ENCODE results near the gene METTL8. TPM values are rescaled to one million over a fixed set of nuclear protein-coding genes. Genes with fewer than 3 reads are reported as not detected.

Gene METTL8
- total RNA-seq, 1 experiment from 2014 or later: 34.4 TPM

DNA sequence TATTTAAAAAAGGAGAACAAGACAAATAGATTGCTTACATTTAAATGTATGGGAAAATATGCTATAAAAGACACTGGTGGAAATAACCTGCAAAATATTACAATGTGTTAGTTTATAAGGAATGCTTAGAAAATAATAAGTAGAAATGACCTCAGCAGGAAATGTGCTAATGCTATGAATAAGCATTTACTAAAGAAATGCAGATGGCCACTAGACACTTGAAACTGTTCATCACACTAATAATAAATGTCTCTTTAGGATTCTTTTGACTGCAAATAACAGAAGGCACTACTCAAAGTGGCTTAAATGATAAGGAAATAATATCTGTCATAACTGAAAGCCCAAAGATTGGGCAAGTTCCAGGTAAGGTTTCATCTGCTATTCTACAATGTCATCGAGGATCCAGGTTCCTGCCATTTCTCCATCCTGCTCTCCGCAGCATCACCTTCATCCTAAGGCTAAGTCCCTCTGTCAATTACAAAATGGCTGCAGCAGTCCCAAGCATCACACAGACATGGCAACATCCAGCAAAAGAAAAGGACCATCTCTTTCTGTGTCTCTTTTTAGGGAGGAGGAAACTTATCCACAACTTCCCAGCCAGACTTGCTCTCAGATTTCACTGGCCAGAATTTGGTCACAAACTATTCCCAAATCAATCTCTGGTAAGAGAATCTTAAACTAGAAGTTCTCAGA is 21.9 kb downstream of the METTL8 start:
- DNase-seq (ENCODE audit: low read depth, low spot score) (no peak), ATAC-seq (no peak)
- no peak overlapping the region for H3K9ac ChIP-seq (ENCODE audit: low read length)
- peaks cover 4% of the 10 kb centered on the region; the same call in 1 of the 2 replicates for H4K20me1 ChIP-seq (ENCODE audit: insufficient read depth)
- BruUV-seq (replicated peaks): no TSS peak
- peaks cover 84% of the 10 kb centered on the region for H3K79me2 ChIP-seq (ENCODE audit: insufficient read depth, low read length)
- no peaks in the 10 kb centered on the region for H3K27me3 ChIP-seq (ENCODE audit: insufficient read depth, low read length)
- H3K27ac ChIP-seq (ENCODE audit: low read depth, low read length): no peak overlapping the region
- ChIA-PET CTCF (no interaction called here), POLR2A (no interaction called here), RAD21 (ENCODE audit: low non-redundant PET in 1 of 2, low total read pairs in 2 of 2, uncharacterized antibody in 2 of 2, unreplicated experiment in 2 of 2) (no interaction called here)
- intact Hi-C loops (cut with micrococcal nuclease): no loop called here
- H2AFZ ChIP-seq (ENCODE audit: low read depth, low read length, poor library complexity, severe bottlenecking): no peak overlapping the region
- no peaks in the 10 kb centered on the region for H3K9me3 ChIP-seq (ENCODE audit: control insufficient read depth in 1 of 2, insufficient read depth in 1 of 2, low read depth in 1 of 2, low read length in 2 of 2)
- no peak overlapping the region for H3K4me3 ChIP-seq (replicated peaks in 1 of 2; ENCODE audit: low read depth in 1 of 2, low read length in 2 of 2)
- TF ChIP-seq ATF3 (IDR thresholded peaks at IDR 0.05) (no peak), EGR1 (IDR thresholded peaks at IDR 0.05; ENCODE audit: low read depth) (no peak), EZH2 (IDR thresholded peaks at IDR 0.05) (no peak), TCF7L2 (IDR thresholded peaks at IDR 0.05; ENCODE audit: borderline replicate concordance, extremely low read depth, insufficient read depth, insufficient read length) (no peak), ZFX (IDR thresholded peaks at IDR 0.05) (no peak), FOSL1 (IDR thresholded peaks at IDR 0.05; ENCODE audit: low read depth) (no peak), ZNF274 (IDR thresholded peaks at IDR 0.05; ENCODE audit: low read depth, low read length) (no peak), MAX (IDR thresholded peaks at IDR 0.05) (no peak), YY1 (IDR thresholded peaks at IDR 0.05; ENCODE audit: extremely low read depth, insufficient replicate concordance, low read depth, low read length) (no peak), JUND (IDR thresholded peaks at IDR 0.05) (no peak), SIN3A (IDR thresholded peaks at IDR 0.05; ENCODE audit: low read depth) (no peak), SP1 (IDR thresholded peaks at IDR 0.05; ENCODE audit: low read depth) (no peak), ELF1 (IDR thresholded peaks at IDR 0.05; ENCODE audit: borderline replicate concordance, low read depth) (no peak), ZBTB33 (IDR thresholded peaks at IDR 0.05; ENCODE audit: extremely low read depth, insufficient replicate concordance, low read length) (no peak)
- TF ChIP-seq, protein P1, sequence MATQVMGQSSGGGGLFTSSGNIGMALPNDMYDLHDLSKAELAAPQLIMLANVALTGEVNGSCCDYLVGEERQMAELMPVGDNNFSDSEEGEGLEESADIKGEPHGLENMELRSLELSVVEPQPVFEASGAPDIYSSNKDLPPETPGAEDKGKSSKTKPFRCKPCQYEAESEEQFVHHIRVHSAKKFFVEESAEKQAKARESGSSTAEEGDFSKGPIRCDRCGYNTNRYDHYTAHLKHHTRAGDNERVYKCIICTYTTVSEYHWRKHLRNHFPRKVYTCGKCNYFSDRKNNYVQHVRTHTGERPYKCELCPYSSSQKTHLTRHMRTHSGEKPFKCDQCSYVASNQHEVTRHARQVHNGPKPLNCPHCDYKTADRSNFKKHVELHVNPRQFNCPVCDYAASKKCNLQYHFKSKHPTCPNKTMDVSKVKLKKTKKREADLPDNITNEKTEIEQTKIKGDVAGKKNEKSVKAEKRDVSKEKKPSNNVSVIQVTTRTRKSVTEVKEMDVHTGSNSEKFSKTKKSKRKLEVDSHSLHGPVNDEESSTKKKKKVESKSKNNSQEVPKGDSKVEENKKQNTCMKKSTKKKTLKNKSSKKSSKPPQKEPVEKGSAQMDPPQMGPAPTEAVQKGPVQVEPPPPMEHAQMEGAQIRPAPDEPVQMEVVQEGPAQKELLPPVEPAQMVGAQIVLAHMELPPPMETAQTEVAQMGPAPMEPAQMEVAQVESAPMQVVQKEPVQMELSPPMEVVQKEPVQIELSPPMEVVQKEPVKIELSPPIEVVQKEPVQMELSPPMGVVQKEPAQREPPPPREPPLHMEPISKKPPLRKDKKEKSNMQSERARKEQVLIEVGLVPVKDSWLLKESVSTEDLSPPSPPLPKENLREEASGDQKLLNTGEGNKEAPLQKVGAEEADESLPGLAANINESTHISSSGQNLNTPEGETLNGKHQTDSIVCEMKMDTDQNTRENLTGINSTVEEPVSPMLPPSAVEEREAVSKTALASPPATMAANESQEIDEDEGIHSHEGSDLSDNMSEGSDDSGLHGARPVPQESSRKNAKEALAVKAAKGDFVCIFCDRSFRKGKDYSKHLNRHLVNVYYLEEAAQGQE (IDR thresholded peaks at IDR 0.05; ENCODE audit: low read depth): no peak
- no peaks in the 10 kb centered on the region for H3K9me2 ChIP-seq (ENCODE audit: insufficient read depth)
- no peaks in the 10 kb centered on the region for H3K36me3 ChIP-seq (ENCODE audit: control insufficient read depth in 1 of 2, insufficient read depth in 2 of 2, low read length in 2 of 2)
- no peak overlapping the region for H3K4me2 ChIP-seq (ENCODE audit: low read length)
- no peaks in the 10 kb centered on the region; a peak in 1 of 4 replicates for H3K4me1 ChIP-seq (ENCODE audit: control insufficient read depth in 1 of 2, insufficient read depth in 2 of 2, low read length in 2 of 2)

Measured in HCT116 (cell line).